ENCODE measurements around the gene ACTN2.

The ACTN2 gene

GRCh38 chr1:236809148-236809547 lies 122.8 kb downstream of the ACTN2 start:
- peaks cover 94% of the 10 kb centered on the region for H3K36me3 ChIP-seq (ENCODE audit: insufficient read depth, low read length)

GRCh38 chr1:236810018-236810417 lies 123.7 kb downstream of the ACTN2 start:
- Histone ChIP-seq H3K9ac (ENCODE audit: low read depth, low read length, poor library complexity, severe bottlenecking) (no peak overlapping the region), H3K4me2 (ENCODE audit: low read depth, low read length, poor library complexity, severe bottlenecking) (no peak overlapping the region), H2AFZ (ENCODE audit: low read length) (no peak overlapping the region), H3K4me1 (ENCODE audit: insufficient read depth, low read length, poor library complexity, severe bottlenecking) (no peaks in the 10 kb centered on the region), H3K9me3 (ENCODE audit: insufficient read depth, low read depth, low read length) (no peaks in the 10 kb centered on the region), H3K79me2 (ENCODE audit: insufficient read depth, low read length) (peaks cover 6% of the 10 kb centered on the region; the same call in 1 of the 2 replicates), H3K27me3 (ENCODE audit: insufficient read depth, low read length, poor library complexity, severe bottlenecking) (no peaks in the 10 kb centered on the region), H3K9me2 (replicated peaks; ENCODE audit: low read depth, low read length) (no peaks in the 10 kb centered on the region), H3K36me3 (ENCODE audit: insufficient read depth, low read length) (peaks cover 96% of the 10 kb centered on the region), H3K4me3 (ENCODE audit: low read length, poor library complexity, severe bottlenecking) (no peak overlapping the region), H4K20me1 (ENCODE audit: insufficient read depth, low read length, poor library complexity, severe bottlenecking) (no peaks in the 10 kb centered on the region), H3F3A (ENCODE audit: low read depth) (no peaks in the 10 kb centered on the region)
- TF ChIP-seq EZH2phosphoT487 (IDR thresholded peaks at IDR 0.05; ENCODE audit: borderline replicate concordance) (no peak), CTCF (conservative IDR thresholded peaks at IDR 0.05; ENCODE audit: low read length) (no peak)

More at GRCh38 chr1:236809148-236809547, 122.8 kb downstream of the ACTN2 start:
- Histone ChIP-seq H3K4me3 (ENCODE audit: low read length, poor library complexity, severe bottlenecking) (no peak overlapping the region), H3K4me2 (ENCODE audit: low read depth, low read length, poor library complexity, severe bottlenecking) (no peak overlapping the region), H3K9me3 (ENCODE audit: insufficient read depth, low read depth, low read length) (no peaks in the 10 kb centered on the region), H4K20me1 (ENCODE audit: insufficient read depth, low read length, poor library complexity, severe bottlenecking) (no peaks in the 10 kb centered on the region), H3F3A (ENCODE audit: low read depth) (no peaks in the 10 kb centered on the region), H3K9ac (ENCODE audit: low read depth, low read length, poor library complexity, severe bottlenecking) (no peak overlapping the region), H3K9me2 (replicated peaks; ENCODE audit: low read depth, low read length) (no peaks in the 10 kb centered on the region), H3K27me3 (ENCODE audit: insufficient read depth, low read length, poor library complexity, severe bottlenecking) (no peaks in the 10 kb centered on the region), H3K79me2 (ENCODE audit: insufficient read depth, low read length) (peaks cover 6% of the 10 kb centered on the region; the same call in 1 of the 2 replicates), H3K4me1 (ENCODE audit: insufficient read depth, low read length, poor library complexity, severe bottlenecking) (no peaks in the 10 kb centered on the region), H2AFZ (ENCODE audit: low read length) (no peak overlapping the region)
- TF ChIP-seq EZH2phosphoT487 (IDR thresholded peaks at IDR 0.05; ENCODE audit: borderline replicate concordance) (no peak), CTCF (conservative IDR thresholded peaks at IDR 0.05; ENCODE audit: low read length) (no peak)

GRCh38 chr1:236812334-236813030 lies 126.2 kb downstream of the ACTN2 start:
- Histone ChIP-seq H3K4me3 (ENCODE audit: low read length, poor library complexity, severe bottlenecking) (no peak overlapping the region), H3K4me1 (ENCODE audit: insufficient read depth, low read length, poor library complexity, severe bottlenecking) (no peaks in the 10 kb centered on the region), H4K20me1 (ENCODE audit: insufficient read depth, low read length, poor library complexity, severe bottlenecking) (no peaks in the 10 kb centered on the region), H3K9me3 (ENCODE audit: insufficient read depth, low read depth, low read length) (no peaks in the 10 kb centered on the region), H2AFZ (ENCODE audit: low read length) (no peak overlapping the region), H3K9me2 (replicated peaks; ENCODE audit: low read depth, low read length) (no peaks in the 10 kb centered on the region), H3F3A (ENCODE audit: low read depth) (no peaks in the 10 kb centered on the region), H3K4me2 (ENCODE audit: low read depth, low read length, poor library complexity, severe bottlenecking) (no peak overlapping the region), H3K79me2 (ENCODE audit: insufficient read depth, low read length) (no peaks in the 10 kb centered on the region), H3K36me3 (ENCODE audit: insufficient read depth, low read length) (peaks cover 99% of the 10 kb centered on the region), H3K9ac (ENCODE audit: low read depth, low read length, poor library complexity, severe bottlenecking) (no peak overlapping the region), H3K27me3 (ENCODE audit: insufficient read depth, low read length, poor library complexity, severe bottlenecking) (no peaks in the 10 kb centered on the region)
- no peak for TF ChIP-seq CTCF (conservative IDR thresholded peaks at IDR 0.05; ENCODE audit: low read length)
- TF ChIP-seq EZH2phosphoT487 (IDR thresholded peaks at IDR 0.05; ENCODE audit: borderline replicate concordance) = no peak

All from Loucy (cell line).